K562 (cell line): ENCODE measurements around the gene PIP5KL1. TPM values are rescaled to one million over a fixed set of nuclear protein-coding genes. Genes with fewer than 3 reads are reported as not detected.

Source experiments
- ATAC-seq: fragments of 200-7000 bp; cut with Tn5 transposase; 3 replicates; pipeline ENCODE4 v1.9.1; 2020; ENCODE audit warnings: moderate library complexity
- BruUV-seq: library from RNA; stranded (reverse); fragments of 400-500 nt; replicated peaks from 2 replicates; lab custom pipeline; 2021; lab: Mats Ljungman, UMichigan
- CTCF ChIA-PET: fragments of 300-600 bp; formaldehyde crosslinking; extraction: SDS; loops from one replicate; lab custom pipeline; 2021; ENCODE audit warnings: low intra/inter-chr PET ratio; lab: Yijun Ruan, JAX
- POLR2A ChIA-PET: fragments of 300-600, 350-650 bp; sonication (Branson Sonifier 250); formaldehyde crosslinking; extraction: SDS; loops from one replicate; lab custom pipeline; 2021; ENCODE audit warnings: antibody characterized with exemption, inconsistent platforms; lab: Yijun Ruan, JAX
- DNase-seq, 4 experiments: peaks; one replicate each; pipeline versions ENCODE4 v3.0.0 to v3.0.0-alpha.2; 2011 to 2018; ENCODE audit warnings: low spot score in 3 of 4, mixed read lengths in 3 of 4; ENCODE audit errors: extremely low read depth in 1 of 4
- FAIRE-seq: peaks from 2 replicates; lab custom pipeline; 2011; peaks lifted over from hg19 to GRCh38; lab: Jason Lieb, UNC
- H2AFZ ChIP-seq: 2 replicates; pipeline ENCODE4 v1.6.0; 2011; ENCODE audit warnings: low read depth, low read length, control low read depth, inconsistent platforms
- H3K27ac ChIP-seq: fragments of 200-600 bp; 3 replicates; pipeline ENCODE4 v1.8.0; 2011; ENCODE audit warnings: low read depth, mild to moderate bottlenecking, control low read depth, inconsistent platforms, low read length, moderate library complexity, mixed read lengths; ENCODE audit errors: extremely low read depth
- H3K27me3 ChIP-seq, 2 experiments: fragments of 300-600 bp in 1 of 2; 2 replicates in 1 of 2; 3 replicates in 1 of 2; pipeline versions ENCODE4 v1.6.0 to v1.8.0; 2011; ENCODE audit warnings: inconsistent platforms in 2 of 2, low read length in 2 of 2, mild to moderate bottlenecking in 1 of 2, mixed read lengths in 1 of 2, moderate library complexity in 1 of 2; ENCODE audit not compliant: control insufficient read depth in 2 of 2, insufficient read depth in 2 of 2
- H3K36me3 ChIP-seq: fragments of 300-600 bp; 3 replicates; pipeline ENCODE4 v1.8.0; 2011; ENCODE audit warnings: mild to moderate bottlenecking, low read length, inconsistent platforms; ENCODE audit not compliant: control insufficient read depth, insufficient read depth
- H3K4me1 ChIP-seq, 2 experiments: fragments of 200-600 bp in 1 of 2; replicated peaks in 1 of 2; 2 replicates in 1 of 2; 3 replicates in 1 of 2; pipeline versions ENCODE4 v1.5.1 to v1.8.0; 2011; ENCODE audit warnings: inconsistent platforms in 2 of 2, low read length in 2 of 2, mild to moderate bottlenecking in 1 of 2, mixed read lengths in 1 of 2, moderate library complexity in 1 of 2; ENCODE audit not compliant: control insufficient read depth in 2 of 2, insufficient read depth in 2 of 2
- H3K4me2 ChIP-seq: 2 replicates; pipeline ENCODE4 v1.6.1; 2011; ENCODE audit warnings: low read length, control low read depth, inconsistent platforms, mixed read lengths; ENCODE audit not compliant: insufficient read depth
- H3K4me3 ChIP-seq: fragments of 200-600 bp; sonication (generic), shearing (Covaris generic); 2 replicates; pipeline ENCODE4 v1.5.1; 2016; ENCODE audit warnings: control low read depth, inconsistent platforms
- H3K79me2 ChIP-seq: fragments of 200-600 bp; 3 replicates; pipeline ENCODE4 v1.8.0; 2011; ENCODE audit warnings: low read length, inconsistent platforms; ENCODE audit not compliant: control insufficient read depth, insufficient read depth
- H3K9ac ChIP-seq, 2 experiments: 2 replicates each; pipeline versions ENCODE4 v1.6.0 to v1.6.1; 2011; ENCODE audit warnings: low read depth in 2 of 2, low read length in 2 of 2, control low read depth in 1 of 2, inconsistent platforms in 1 of 2, mild to moderate bottlenecking in 1 of 2, mixed read lengths in 1 of 2; ENCODE audit not compliant: insufficient read depth in 1 of 2
- H3K9me1 ChIP-seq: one replicate; pipeline ENCODE4 v1.6.0; 2011; ENCODE audit warnings: inconsistent platforms, mild to moderate bottlenecking, low read length, moderate library complexity; ENCODE audit not compliant: control insufficient read depth, insufficient read depth
- H3K9me3 ChIP-seq: replicated peaks from 2 replicates; pipeline ENCODE4 v1.5.1; 2011; ENCODE audit warnings: low read depth, low read length, inconsistent platforms; ENCODE audit not compliant: control insufficient read depth, insufficient read depth
- H4K20me1 ChIP-seq: replicated peaks from 2 replicates; pipeline ENCODE4 v1.6.1; 2011; ENCODE audit warnings: low read length, inconsistent platforms, mixed read lengths; ENCODE audit not compliant: control insufficient read depth, insufficient read depth
- ELF2 ChIP-seq: fragments of 250-450 bp; sonication (Bioruptor Pico); IDR thresholded peaks from 2 replicates; pipeline ENCODE4 v1.5.0; 2021; ENCODE audit warnings: mild to moderate bottlenecking
- HLTF ChIP-seq: fragments of 450-650 bp; IDR thresholded peaks from 2 replicates; pipeline ENCODE4 v1.6.1; 2016
- SMAD4 ChIP-seq: fragments of 250-450 bp; sonication (Bioruptor Pico); conservative IDR thresholded peaks from 2 replicates; pipeline ENCODE4 v1.8.0; 2021; ENCODE audit warnings: inconsistent platforms, mild to moderate bottlenecking, moderate library complexity
- XRCC4 ChIP-seq: IDR thresholded peaks from one replicate; pipeline ENCODE4 v1.6.1; 2011; ENCODE audit not compliant: insufficient read depth, insufficient read length; ENCODE audit errors: extremely low read depth
- ZNF121 ChIP-seq: sonication (generic); formaldehyde crosslinking; conservative IDR thresholded peaks from 2 replicates; pipeline ENCODE4 v1.8.0; 2022; ENCODE audit warnings: missing genetic modification reagents
- ZNF23 ChIP-seq: fragments of 250-450 bp; sonication (Bioruptor Pico); IDR thresholded peaks from 2 replicates; pipeline ENCODE4 v1.4.0; 2020; ENCODE audit warnings: mild to moderate bottlenecking
- ZNF316 ChIP-seq: fragments of 450-650 bp; IDR thresholded peaks from 2 replicates; pipeline ENCODE4 v1.6.1; 2016
- WGBS: fragments of 100-300 bp; shearing (Covaris generic); methylation state at CpG from one replicate; pipeline ENCODE4 v1.1.6; 2016; ENCODE audit warnings: low coverage, mixed read lengths; ENCODE audit not compliant: insufficient coverage; ENCODE audit errors: missing lambda C conversion rate; 5-methylcytosine and 5-hydroxymethylcytosine counted together
- in situ Hi-C: fragments of 300-500 bp; cut with MboI; formaldehyde crosslinking; loops from 4 replicates; pipeline ENCODE4 v1.15.0; 2018; ENCODE audit warnings: inconsistent platforms, mixed read lengths
- intact Hi-C: fragments of 100-400 bp; cut with micrococcal nuclease; formaldehyde crosslinking; loops from 2 replicates; pipeline ENCODE4 v1.14.2; 2022
- polyA plus RNA-seq, 8 experiments: library from polyadenylated mRNA; depleted of rRNA in 4 of 8; stranded (reverse) in 5 of 8; unstranded in 3 of 8; fragments of >200 nt; fragmentation: Nextera tagmentation in 2 of 8; fragmentation: Illumina TruSeq in 1 of 8; extraction: Ambion mirVana in 2 of 8; extraction: Trizol in 1 of 8; gene quantifications; 2 replicates each; pipeline versions ENCODE4 v1.2.1 to v1.2.3, GENCODE V29; 2011 to 2014; ENCODE audit warnings: inconsistent platforms in 1 of 8, missing spikeins in 1 of 8
- total RNA-seq, 7 experiments: library from RNA; depleted of rRNA in 6 of 7; stranded (reverse); fragments of >200 nt in 6 of 7; fragmentation: Illumina TruSeq in 2 of 7; extraction: Trizol in 2 of 7; gene quantifications; 2 replicates each; pipeline versions ENCODE4 v1.2.1 to v1.2.3, GENCODE V29; 2011 to 2021; ENCODE audit warnings: low replicate concordance in 1 of 7
- TF ChIP-seq, protein P1 (sequence below): fragments of 250-450 bp; sonication (Bioruptor Pico); IDR thresholded peaks from 2 replicates; pipeline ENCODE4 v1.6.1; 2021; ENCODE audit warnings: mild to moderate bottlenecking

The PIP5KL1 gene
- total and polyA plus RNA-seq, 9 of the 15 experiments (the other 6 are each of a cell fraction or from before 2014, with no cell fraction given): 0.18 to 4.8 (median 1.2) TPM

DNA sequence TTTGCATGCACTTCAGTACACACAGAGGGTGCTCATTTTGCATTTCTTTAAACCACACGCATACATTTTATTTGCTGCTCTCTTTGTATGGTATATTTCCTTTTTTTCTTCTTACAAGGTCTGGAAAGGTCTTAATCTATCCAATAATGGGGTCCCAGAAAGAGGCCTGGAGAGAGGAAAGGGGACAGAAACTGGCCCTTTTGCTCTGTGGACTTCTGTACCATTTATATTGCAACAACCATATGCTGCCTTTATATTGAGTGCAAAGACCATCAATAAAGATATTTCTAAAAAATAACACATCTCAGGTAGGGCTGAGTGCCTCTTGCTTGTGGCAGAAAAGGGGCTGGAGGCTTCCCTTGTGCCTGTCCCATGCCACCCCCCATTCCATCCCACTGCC lies 22.6 kb upstream of the PIP5KL1 start:
- TF ChIP-seq ZNF121 (CRISPR knock-in tag) (no peak), HLTF (no peak), ELF2 (CRISPR knock-in tag) (no peak), XRCC4 (no peak), SMAD4 (CRISPR knock-in tag) (no peak), ZNF23 (CRISPR knock-in tag) (no peak), ZNF316 (no peak)
- TF ChIP-seq, protein P1, sequence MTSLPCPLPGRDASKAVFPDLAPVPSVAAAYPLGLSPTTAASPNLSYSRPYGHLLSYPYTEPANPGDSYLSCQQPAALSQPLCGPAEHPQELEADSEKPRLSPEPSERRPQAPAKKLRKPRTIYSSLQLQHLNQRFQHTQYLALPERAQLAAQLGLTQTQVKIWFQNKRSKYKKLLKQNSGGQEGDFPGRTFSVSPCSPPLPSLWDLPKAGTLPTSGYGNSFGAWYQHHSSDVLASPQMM: no peak
- DNase-seq (no peak), ATAC-seq (no peak), FAIRE-seq (no peak)
- Histone ChIP-seq H3K4me1 (peaks cover 22 to 52% of the 10 kb centered on the region in 2 experiments), H3K79me2 (peaks cover 37% of the 10 kb centered on the region), H3K9me3 (no peaks in the 10 kb centered on the region), H3K4me2 (no peak overlapping the region), H4K20me1 (peaks cover 11% of the 10 kb centered on the region; the same call in 1 of the 2 replicates), H2AFZ (no peak overlapping the region), H3K27me3 (no peaks in the 10 kb centered on the region), H3K27ac (no peak overlapping the region), H3K4me3 (no peak overlapping the region), H3K9me1 (no peaks in the 10 kb centered on the region), H3K36me3 (no peaks in the 10 kb centered on the region), H3K9ac (peak overlapping the region in 1 of 2 experiments; percentile 83; a peak in 1 of 4 replicates)
- in situ Hi-C loops (no loop called here), intact Hi-C loops (no loop called here)
- 85% methylated on average over 1 of the region's 1 CpG for WGBS
- ChIA-PET CTCF (no interaction called here), POLR2A (interaction anchor here (0.7 to 2.3 kb wide), 4 partner anchors 8 to 211 kb away, joined by 4 to 10 read pairs (median 6); no protein-coding TSS in a partner anchor)
- BruUV-seq: no TSS peak
